Keratinocyte (primary cell): ENCODE results near the gene OFD1. TPM values are rescaled to one million over a fixed set of nuclear protein-coding genes. Genes with fewer than 3 reads are reported as not detected.

ENCODE experiments used
- DNase-seq: peaks from one replicate; pipeline ENCODE4 v3.0.0-alpha.2; 2011; ENCODE audit warnings: low read depth, missing footprints, low spot score
- FAIRE-seq: peaks from 2 replicates; lab custom pipeline; 2011; peaks lifted over from hg19 to GRCh38; lab: Jason Lieb, UNC
- H2AFZ ChIP-seq: 2 replicates; pipeline ENCODE4 v1.6.0; 2012; ENCODE audit warnings: low read length, control low read depth, inconsistent platforms; ENCODE audit not compliant: control insufficient read depth
- H3K27ac ChIP-seq: 2 replicates; pipeline ENCODE4 v1.5.1; 2011; ENCODE audit warnings: low read length; ENCODE audit not compliant: control insufficient read depth, insufficient read depth
- H3K27me3 ChIP-seq: 3 replicates; pipeline ENCODE4 v1.6.0; 2011; ENCODE audit warnings: low read length; ENCODE audit not compliant: control insufficient read depth, insufficient read depth; ENCODE audit errors: extremely low read depth
- H3K36me3 ChIP-seq, 2 experiments: 2 replicates in 1 of 2; 3 replicates in 1 of 2; pipeline ENCODE4 v1.5.1; 2011; ENCODE audit warnings: low read length in 2 of 2, mild to moderate bottlenecking in 1 of 2; ENCODE audit not compliant: control insufficient read depth in 2 of 2, insufficient read depth in 2 of 2; ENCODE audit errors: extremely low read depth in 1 of 2
- H3K4me1 ChIP-seq: 3 replicates; pipeline ENCODE4 v1.5.1; 2011; ENCODE audit warnings: low read length; ENCODE audit not compliant: control insufficient read depth, insufficient read depth; ENCODE audit errors: extremely low read depth
- H3K4me2 ChIP-seq: 3 replicates; pipeline ENCODE4 v1.6.0; 2011; ENCODE audit warnings: low read depth, low read length; ENCODE audit not compliant: control insufficient read depth, insufficient read depth; ENCODE audit errors: extremely low read depth
- H3K4me3 ChIP-seq, 3 experiments: fragments of 200-600 bp in 1 of 3; sonication (generic) in 1 of 3; 2 replicates in 2 of 3; 3 replicates in 1 of 3; pipeline ENCODE4 v1.5.1; 2011 to 2016; ENCODE audit warnings: low read length in 3 of 3, mild to moderate bottlenecking in 3 of 3, control low read depth in 2 of 3, inconsistent platforms in 1 of 3, low read depth in 1 of 3, mixed read lengths in 1 of 3, mixed run types in 1 of 3, moderate library complexity in 1 of 3; ENCODE audit not compliant: control insufficient read depth in 2 of 3, insufficient read depth in 2 of 3; ENCODE audit errors: extremely low read depth in 1 of 3
- H3K79me2 ChIP-seq: 2 replicates; pipeline ENCODE4 v1.6.0; 2012; ENCODE audit warnings: low read length; ENCODE audit not compliant: control insufficient read depth, insufficient read depth
- H3K9ac ChIP-seq: 3 replicates; pipeline ENCODE4 v1.6.0; 2011; ENCODE audit warnings: low read length; ENCODE audit not compliant: control insufficient read depth, insufficient read depth; ENCODE audit errors: extremely low read depth
- H3K9me1 ChIP-seq: 3 replicates; pipeline ENCODE4 v1.6.0; 2011; ENCODE audit warnings: low read length; ENCODE audit not compliant: control insufficient read depth, insufficient read depth; ENCODE audit errors: extremely low read depth
- H3K9me3 ChIP-seq: 2 replicates; pipeline ENCODE4 v1.5.1; 2012; ENCODE audit warnings: low read depth, low read length; ENCODE audit not compliant: control insufficient read depth
- H4K20me1 ChIP-seq: 3 replicates; pipeline ENCODE4 v1.6.0; 2011; ENCODE audit warnings: low read length; ENCODE audit not compliant: control insufficient read depth, insufficient read depth; ENCODE audit errors: extremely low read depth
- CTCF ChIP-seq, 3 experiments: IDR thresholded peaks in 1 of 3; conservative IDR thresholded peaks in 1 of 3; optimal IDR thresholded peaks in 1 of 3; 2 replicates in 2 of 3; 3 replicates in 1 of 3; pipeline versions ENCODE3 to v1.5.1; 2011; ENCODE audit warnings: low read length in 3 of 3, mild to moderate bottlenecking in 3 of 3, moderate library complexity in 2 of 3, control low read depth in 1 of 3, inconsistent platforms in 1 of 3; ENCODE audit not compliant: insufficient read depth in 2 of 3; ENCODE audit errors: extremely low read depth in 1 of 3
- EZH2 ChIP-seq: IDR thresholded peaks from one replicate; pipeline ENCODE4 v1.6.1; 2012; ENCODE audit warnings: inconsistent platforms, mild to moderate bottlenecking, low read length, moderate library complexity
- dilution Hi-C: fragments of 300-500 bp; cut with MboI; formaldehyde crosslinking; loops from one replicate; pipeline ENCODE4 v1.7.0; 2020; ENCODE audit warnings: low sequenced_read_pairs; ENCODE audit not compliant: extremely low pct_ligation_motif_present
- polyA plus RNA-seq, 5 experiments: library from polyadenylated mRNA; depleted of rRNA in 3 of 5; stranded (reverse) in 3 of 5; stranded (forward) in 1 of 5; unstranded in 1 of 5; fragments of >200 nt; gene quantifications; 1 replicate in 1 of 5; 2 replicates in 3 of 5; 3 replicates in 1 of 5; pipeline versions ENCODE4 v1.2.1 to v1.2.3, GENCODE V29; 2011 to 2012; ENCODE audit warnings: missing spikeins in 2 of 5, low read depth in 1 of 5, low replicate concordance in 1 of 5

OFD1 gene
- polyA plus RNA-seq, 1 donor (not counting 4 experiments of a cell fraction or from before 2014, with no cell fraction given): 18.3 TPM

GRCh38 chrX:13687203-13687602 lies 47.3 kb upstream of the OFD1 start:
- DNase-seq (no peak), FAIRE-seq (no peak)
- no peaks in the 10 kb centered on the region for H3K27me3 ChIP-seq
- no peak overlapping the region for H3K9ac ChIP-seq
- peaks cover 22% of the 10 kb centered on the region for H3K4me1 ChIP-seq
- TF ChIP-seq EZH2 (no peak), CTCF (optimal IDR thresholded peaks at IDR 0.05 in 1 of 3, IDR thresholded peaks at IDR 0.05 in 1 of 3, conservative IDR thresholded peaks at IDR 0.05 in 1 of 3; ENCODE audit: extremely low read depth in 1 of 3, insufficient read depth in 2 of 3, low read length in 3 of 3) (no peak)
- dilution Hi-C loops: no loop called here
- no peak overlapping the region for H3K27ac ChIP-seq
- no peaks in the 10 kb centered on the region for H3K9me3 ChIP-seq
- H3K9me1 ChIP-seq: no peaks in the 10 kb centered on the region
- no peak overlapping the region for H2AFZ ChIP-seq
- no peak overlapping the region for H3K4me2 ChIP-seq
- H4K20me1 ChIP-seq: no peaks in the 10 kb centered on the region
- H3K79me2 ChIP-seq: peaks cover 22% of the 10 kb centered on the region
- no peak overlapping the region for H3K4me3 ChIP-seq
- H3K36me3 ChIP-seq: no peaks in the 10 kb centered on the region

- Histone ChIP-seq H3K4me1 (peaks cover 35% of the 10 kb centered on the region), H3K4me2 (peak overlapping the region; percentile 86), H3K9ac (peak overlapping the region; percentile 98), H3K27me3 (no peaks in the 10 kb centered on the region), H2AFZ (peak overlapping the region; percentile 73), H3K4me3 (peak overlapping the region; percentile 72 to 89 (median 77)), H3K9me1 (no peaks in the 10 kb centered on the region), H3K36me3 (no peaks in the 10 kb centered on the region), H3K9me3 (no peaks in the 10 kb centered on the region), H4K20me1 (no peaks in the 10 kb centered on the region), H3K27ac (peak overlapping the region; percentile 97), H3K79me2 (peaks cover 22% of the 10 kb centered on the region)
- no peak for DNase-seq
- TF ChIP-seq EZH2: no peak
- TF ChIP-seq CTCF (optimal IDR thresholded peaks at IDR 0.05 in 1 of 3, IDR thresholded peaks at IDR 0.05 in 1 of 3, conservative IDR thresholded peaks at IDR 0.05 in 1 of 3; ENCODE audit: extremely low read depth in 1 of 3, insufficient read depth in 2 of 3, low read length in 3 of 3): no peak
- dilution Hi-C loops: no loop called here
- no peak for FAIRE-seq
Observed at GRCh38 chrX:13688384-13688957, 46.1 kb upstream of the OFD1 start.
